ENCODE data around the gene DHRS2. TPM values are rescaled to one million over a fixed set of nuclear protein-coding genes. Genes with fewer than 3 reads are reported as not detected.
A peak's percentile ranks its signal among the peaks of the same experiment; 100 is the strongest.

DHRS2 gene
- total and polyA plus RNA-seq, 2 of the 13 experiments (the other 11 are each of a cell fraction or from before 2014, with no cell fraction given): 1,621 to 3,021 TPM

GRCh38 chr14:23609411-23610089 lies 26.6 kb upstream of the DHRS2 start (continued):
- TF ChIP-seq ZNF281 (CRISPR knock-in tag; IDR thresholded peaks at IDR 0.05; ENCODE audit: borderline replicate concordance) (peak; percentile 58; the same call in 1 of the 2 replicates), HOXD1 (CRISPR knock-in tag; IDR thresholded peaks at IDR 0.05) (peak; percentile 52; the same call in 1 of the 2 replicates), YY1 (IDR thresholded peaks at IDR 0.05; ENCODE audit: insufficient read depth, insufficient replicate concordance, low read depth, low read length) (peak; percentile 30), HMGXB3 (CRISPR knock-in tag; IDR thresholded peaks at IDR 0.05; ENCODE audit: borderline replicate concordance) (peak; percentile 77; the same call in 1 of the 2 replicates), GATAD2A (CRISPR knock-in tag; IDR thresholded peaks at IDR 0.05) (peak; percentile 97), PHF20 (CRISPR knock-in tag; IDR thresholded peaks at IDR 0.05) (peak; percentile 64; the same call in 1 of the 2 replicates), POLR2G (IDR thresholded peaks at IDR 0.05; ENCODE audit: low read depth, low read length) (peak; percentile 69; the same call in 1 of the 2 replicates), ELF1 (CRISPR knock-in tag; IDR thresholded peaks at IDR 0.05) (peak; percentile 40; the same call in 1 of the 2 replicates), ZFP1 (CRISPR knock-in tag; IDR thresholded peaks at IDR 0.05) (peak; percentile 58; the same call in 1 of the 2 replicates), MZF1 (CRISPR knock-in tag; IDR thresholded peaks at IDR 0.05; ENCODE audit: borderline replicate concordance) (0 out of 2 replicates have a peak, but pooled peaks have one; percentile 32), MIER2 (CRISPR knock-in tag; IDR thresholded peaks at IDR 0.05) (peak; percentile 74; the same call in 1 of the 2 replicates)
- TF ChIP-seq, protein P1, sequence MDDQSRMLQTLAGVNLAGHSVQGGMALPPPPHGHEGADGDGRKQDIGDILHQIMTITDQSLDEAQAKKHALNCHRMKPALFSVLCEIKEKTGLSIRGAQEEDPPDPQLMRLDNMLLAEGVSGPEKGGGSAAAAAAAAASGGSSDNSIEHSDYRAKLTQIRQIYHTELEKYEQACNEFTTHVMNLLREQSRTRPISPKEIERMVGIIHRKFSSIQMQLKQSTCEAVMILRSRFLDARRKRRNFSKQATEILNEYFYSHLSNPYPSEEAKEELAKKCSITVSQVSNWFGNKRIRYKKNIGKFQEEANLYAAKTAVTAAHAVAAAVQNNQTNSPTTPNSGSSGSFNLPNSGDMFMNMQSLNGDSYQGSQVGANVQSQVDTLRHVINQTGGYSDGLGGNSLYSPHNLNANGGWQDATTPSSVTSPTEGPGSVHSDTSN (CRISPR knock-in tag; IDR thresholded peaks at IDR 0.05; ENCODE audit: borderline replicate concordance): 0 out of 2 replicates have a peak, but pooled peaks have one; percentile 23
- TF ChIP-seq, protein P2, sequence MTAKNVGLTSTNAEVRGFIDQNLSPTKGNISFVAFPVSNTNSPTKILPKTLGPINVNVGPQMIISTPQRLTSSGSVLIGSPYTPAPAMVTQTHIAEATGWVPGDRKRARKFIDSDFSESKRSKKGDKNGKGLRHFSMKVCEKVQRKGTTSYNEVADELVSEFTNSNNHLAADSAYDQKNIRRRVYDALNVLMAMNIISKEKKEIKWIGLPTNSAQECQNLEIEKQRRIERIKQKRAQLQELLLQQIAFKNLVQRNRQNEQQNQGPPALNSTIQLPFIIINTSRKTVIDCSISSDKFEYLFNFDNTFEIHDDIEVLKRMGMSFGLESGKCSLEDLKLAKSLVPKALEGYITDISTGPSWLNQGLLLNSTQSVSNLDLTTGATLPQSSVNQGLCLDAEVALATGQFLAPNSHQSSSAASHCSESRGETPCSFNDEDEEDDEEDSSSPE (CRISPR knock-in tag; IDR thresholded peaks at IDR 0.05): peak; percentile 37
- TF ChIP-seq, protein P3, sequence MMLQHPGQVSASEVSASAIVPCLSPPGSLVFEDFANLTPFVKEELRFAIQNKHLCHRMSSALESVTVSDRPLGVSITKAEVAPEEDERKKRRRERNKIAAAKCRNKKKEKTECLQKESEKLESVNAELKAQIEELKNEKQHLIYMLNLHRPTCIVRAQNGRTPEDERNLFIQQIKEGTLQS (CRISPR knock-in tag; IDR thresholded peaks at IDR 0.05): peak; percentile 57; the same call in 1 of the 2 replicates
- TF ChIP-seq, protein P4, sequence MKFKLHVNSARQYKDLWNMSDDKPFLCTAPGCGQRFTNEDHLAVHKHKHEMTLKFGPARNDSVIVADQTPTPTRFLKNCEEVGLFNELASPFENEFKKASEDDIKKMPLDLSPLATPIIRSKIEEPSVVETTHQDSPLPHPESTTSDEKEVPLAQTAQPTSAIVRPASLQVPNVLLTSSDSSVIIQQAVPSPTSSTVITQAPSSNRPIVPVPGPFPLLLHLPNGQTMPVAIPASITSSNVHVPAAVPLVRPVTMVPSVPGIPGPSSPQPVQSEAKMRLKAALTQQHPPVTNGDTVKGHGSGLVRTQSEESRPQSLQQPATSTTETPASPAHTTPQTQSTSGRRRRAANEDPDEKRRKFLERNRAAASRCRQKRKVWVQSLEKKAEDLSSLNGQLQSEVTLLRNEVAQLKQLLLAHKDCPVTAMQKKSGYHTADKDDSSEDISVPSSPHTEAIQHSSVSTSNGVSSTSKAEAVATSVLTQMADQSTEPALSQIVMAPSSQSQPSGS (CRISPR knock-in tag; IDR thresholded peaks at IDR 0.05): peak; percentile 80
- TF ChIP-seq, protein P5, sequence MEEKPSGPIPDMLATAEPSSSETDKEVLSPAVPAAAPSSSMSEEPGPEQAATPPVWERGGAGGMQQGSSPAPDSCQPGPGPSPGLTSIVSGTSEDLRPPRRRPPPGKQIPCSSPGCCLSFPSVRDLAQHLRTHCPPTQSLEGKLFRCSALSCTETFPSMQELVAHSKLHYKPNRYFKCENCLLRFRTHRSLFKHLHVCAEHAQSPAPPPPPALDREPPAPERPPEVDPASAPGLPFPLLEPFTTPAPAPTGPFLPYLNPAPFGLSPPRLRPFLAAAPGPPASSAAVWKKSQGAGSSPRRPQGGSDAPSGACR (CRISPR knock-in tag; IDR thresholded peaks at IDR 0.05): peak; percentile 58

Measured in HepG2 (cell line).